SK-N-SH (cell line): ENCODE results near the gene ITSN1.

Experiments used
- POLR2AphosphoS5 ChIP-seq: IDR thresholded peaks from 2 replicates; pipeline ENCODE4 v1.6.1; 2012; ENCODE audit warnings: low read depth, low read length
- TCF12 ChIP-seq: IDR thresholded peaks from 2 replicates; pipeline ENCODE4 v1.4.0; 2012
- TF ChIP-seq, protein P1 (sequence below): IDR thresholded peaks from 2 replicates; pipeline ENCODE4 v1.4.0; 2012; ENCODE audit warnings: low read depth

- TF ChIP-seq TCF12, result no peak
- TF ChIP-seq, protein P1, sequence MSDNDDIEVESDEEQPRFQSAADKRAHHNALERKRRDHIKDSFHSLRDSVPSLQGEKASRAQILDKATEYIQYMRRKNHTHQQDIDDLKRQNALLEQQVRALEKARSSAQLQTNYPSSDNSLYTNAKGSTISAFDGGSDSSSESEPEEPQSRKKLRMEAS, result peak; percentile 53; the same call in 1 of the 2 replicates
- peak; percentile 69 for TF ChIP-seq POLR2AphosphoS5
Observed at GRCh38 chr21:33642027-33642895, at the start of gene ITSN1.
